K562 (cell line): ENCODE results near the gene STEAP2. TPM values are rescaled to one million over a fixed set of nuclear protein-coding genes. Genes with fewer than 3 reads are reported as not detected.
A peak's percentile ranks its signal among the peaks of the same experiment; 100 is the strongest.

Experiments
- ATAC-seq: fragments of 200-7000 bp; cut with Tn5 transposase; 3 replicates; pipeline ENCODE4 v1.9.1; 2020; ENCODE audit warnings: moderate library complexity
- BruUV-seq: library from RNA; stranded (reverse); fragments of 400-500 nt; replicated peaks from 2 replicates; lab custom pipeline; 2021; lab: Mats Ljungman, UMichigan
- CTCF ChIA-PET: fragments of 300-600 bp; formaldehyde crosslinking; extraction: SDS; loops from one replicate; lab custom pipeline; 2021; ENCODE audit warnings: low intra/inter-chr PET ratio; lab: Yijun Ruan, JAX
- POLR2A ChIA-PET: fragments of 300-600, 350-650 bp; sonication (Branson Sonifier 250); formaldehyde crosslinking; extraction: SDS; loops from one replicate; lab custom pipeline; 2021; ENCODE audit warnings: antibody characterized with exemption, inconsistent platforms; lab: Yijun Ruan, JAX
- DNase-seq, 4 experiments: peaks; one replicate each; pipeline versions ENCODE4 v3.0.0 to v3.0.0-alpha.2; 2011 to 2018; ENCODE audit warnings: low spot score in 3 of 4, mixed read lengths in 3 of 4; ENCODE audit errors: extremely low read depth in 1 of 4
- FAIRE-seq: peaks from 2 replicates; lab custom pipeline; 2011; peaks lifted over from hg19 to GRCh38; lab: Jason Lieb, UNC
- H2AFZ ChIP-seq: 2 replicates; pipeline ENCODE4 v1.6.0; 2011; ENCODE audit warnings: low read depth, low read length, control low read depth, inconsistent platforms
- H3K27ac ChIP-seq: fragments of 200-600 bp; 3 replicates; pipeline ENCODE4 v1.8.0; 2011; ENCODE audit warnings: low read depth, mild to moderate bottlenecking, control low read depth, inconsistent platforms, low read length, moderate library complexity, mixed read lengths; ENCODE audit errors: extremely low read depth
- H3K27me3 ChIP-seq, 2 experiments: fragments of 300-600 bp in 1 of 2; 2 replicates in 1 of 2; 3 replicates in 1 of 2; pipeline versions ENCODE4 v1.6.0 to v1.8.0; 2011; ENCODE audit warnings: inconsistent platforms in 2 of 2, low read length in 2 of 2, mild to moderate bottlenecking in 1 of 2, mixed read lengths in 1 of 2, moderate library complexity in 1 of 2; ENCODE audit not compliant: control insufficient read depth in 2 of 2, insufficient read depth in 2 of 2
- H3K36me3 ChIP-seq: fragments of 300-600 bp; 3 replicates; pipeline ENCODE4 v1.8.0; 2011; ENCODE audit warnings: mild to moderate bottlenecking, low read length, inconsistent platforms; ENCODE audit not compliant: control insufficient read depth, insufficient read depth
- H3K4me1 ChIP-seq, 2 experiments: fragments of 200-600 bp in 1 of 2; replicated peaks in 1 of 2; 2 replicates in 1 of 2; 3 replicates in 1 of 2; pipeline versions ENCODE4 v1.5.1 to v1.8.0; 2011; ENCODE audit warnings: inconsistent platforms in 2 of 2, low read length in 2 of 2, mild to moderate bottlenecking in 1 of 2, mixed read lengths in 1 of 2, moderate library complexity in 1 of 2; ENCODE audit not compliant: control insufficient read depth in 2 of 2, insufficient read depth in 2 of 2
- H3K4me2 ChIP-seq: 2 replicates; pipeline ENCODE4 v1.6.1; 2011; ENCODE audit warnings: low read length, control low read depth, inconsistent platforms, mixed read lengths; ENCODE audit not compliant: insufficient read depth
- H3K4me3 ChIP-seq: fragments of 200-600 bp; sonication (generic), shearing (Covaris generic); 2 replicates; pipeline ENCODE4 v1.5.1; 2016; ENCODE audit warnings: control low read depth, inconsistent platforms
- H3K79me2 ChIP-seq: fragments of 200-600 bp; 3 replicates; pipeline ENCODE4 v1.8.0; 2011; ENCODE audit warnings: low read length, inconsistent platforms; ENCODE audit not compliant: control insufficient read depth, insufficient read depth
- H3K9ac ChIP-seq, 2 experiments: 2 replicates each; pipeline versions ENCODE4 v1.6.0 to v1.6.1; 2011; ENCODE audit warnings: low read depth in 2 of 2, low read length in 2 of 2, control low read depth in 1 of 2, inconsistent platforms in 1 of 2, mild to moderate bottlenecking in 1 of 2, mixed read lengths in 1 of 2; ENCODE audit not compliant: insufficient read depth in 1 of 2
- H3K9me1 ChIP-seq: one replicate; pipeline ENCODE4 v1.6.0; 2011; ENCODE audit warnings: inconsistent platforms, mild to moderate bottlenecking, low read length, moderate library complexity; ENCODE audit not compliant: control insufficient read depth, insufficient read depth
- H3K9me3 ChIP-seq: replicated peaks from 2 replicates; pipeline ENCODE4 v1.5.1; 2011; ENCODE audit warnings: low read depth, low read length, inconsistent platforms; ENCODE audit not compliant: control insufficient read depth, insufficient read depth
- H4K20me1 ChIP-seq: replicated peaks from 2 replicates; pipeline ENCODE4 v1.6.1; 2011; ENCODE audit warnings: low read length, inconsistent platforms, mixed read lengths; ENCODE audit not compliant: control insufficient read depth, insufficient read depth
- CBX3 ChIP-seq, 2 experiments: IDR thresholded peaks; 1 replicate in 1 of 2; 2 replicates in 1 of 2; pipeline ENCODE4 v1.6.1; 2012; ENCODE audit warnings: inconsistent platforms in 2 of 2, low read length in 2 of 2, borderline replicate concordance in 1 of 2, control low read depth in 1 of 2
- CBX5 ChIP-seq: IDR thresholded peaks from 2 replicates; pipeline ENCODE4 v1.6.1; 2014; ENCODE audit warnings: low read depth, borderline replicate concordance
- E2F3 ChIP-seq: fragments of 250-450 bp; sonication (Bioruptor Pico); IDR thresholded peaks from 2 replicates; pipeline ENCODE4 v1.4.0; 2020; ENCODE audit warnings: mild to moderate bottlenecking
- ESRRB ChIP-seq: fragments of 250-450 bp; sonication (Bioruptor Pico); IDR thresholded peaks from 2 replicates; pipeline ENCODE4 v1.5.0; 2020; ENCODE audit warnings: mild to moderate bottlenecking, moderate library complexity, borderline replicate concordance
- FOXJ2 ChIP-seq: fragments of 200-800 bp; sonication (Bioruptor generic); IDR thresholded peaks from 2 replicates; pipeline ENCODE4 v1.6.1; 2016; ENCODE audit warnings: missing genetic modification characterization, missing compliant biosample characterization
- FOXK2 ChIP-seq, 2 experiments: fragments of 450-650 bp; IDR thresholded peaks in 1 of 2; conservative IDR thresholded peaks in 1 of 2; 2 replicates each; pipeline ENCODE4 v1.6.1; 2016; ENCODE audit warnings: low read depth in 2 of 2, mild to moderate bottlenecking in 1 of 2
- NKRF ChIP-seq: fragments of 450-650 bp; IDR thresholded peaks from 2 replicates; pipeline ENCODE4 v1.6.1; 2016; ENCODE audit warnings: borderline replicate concordance
- PYGO2 ChIP-seq: fragments of 450-650 bp; IDR thresholded peaks from 2 replicates; pipeline ENCODE4 v1.6.1; 2016; ENCODE audit warnings: mild to moderate bottlenecking, missing genetic modification characterization, moderate library complexity, missing compliant biosample characterization
- RBM15 ChIP-seq: fragments of 200-400 bp; formaldehyde crosslinking; IDR thresholded peaks from 2 replicates; pipeline ENCODE4 v1.6.1; 2018; ENCODE audit warnings: mild to moderate bottlenecking, low read length, moderate library complexity; ENCODE audit not compliant: insufficient read depth
- SMARCC2 ChIP-seq: fragments of 450-650 bp; IDR thresholded peaks from 2 replicates; pipeline ENCODE4 v1.6.1; 2017; ENCODE audit warnings: antibody characterized with exemption, moderate library complexity, mild to moderate bottlenecking, low read depth
- ZC3H8 ChIP-seq: fragments of 450-650 bp; IDR thresholded peaks from 2 replicates; pipeline ENCODE4 v1.6.1; 2017
- ZNF253 ChIP-seq: fragments of 250-450 bp; sonication (Bioruptor Pico); conservative IDR thresholded peaks from 2 replicates; pipeline ENCODE4 v1.6.1; 2021; ENCODE audit warnings: mild to moderate bottlenecking
- ZNF609 ChIP-seq: sonication (generic); formaldehyde crosslinking; IDR thresholded peaks from 2 replicates; pipeline ENCODE4 v1.8.1; 2023; ENCODE audit warnings: missing genetic modification reagents, mild to moderate bottlenecking, borderline replicate concordance
- WGBS: fragments of 100-300 bp; shearing (Covaris generic); methylation state at CpG from one replicate; pipeline ENCODE4 v1.1.6; 2016; ENCODE audit warnings: low coverage, mixed read lengths; ENCODE audit not compliant: insufficient coverage; ENCODE audit errors: missing lambda C conversion rate; 5-methylcytosine and 5-hydroxymethylcytosine counted together
- in situ Hi-C: fragments of 300-500 bp; cut with MboI; formaldehyde crosslinking; loops from 4 replicates; pipeline ENCODE4 v1.15.0; 2018; ENCODE audit warnings: inconsistent platforms, mixed read lengths
- intact Hi-C: fragments of 100-400 bp; cut with micrococcal nuclease; formaldehyde crosslinking; loops from 2 replicates; pipeline ENCODE4 v1.14.2; 2022
- polyA plus RNA-seq, 8 experiments: library from polyadenylated mRNA; depleted of rRNA in 4 of 8; stranded (reverse) in 5 of 8; unstranded in 3 of 8; fragments of >200 nt; fragmentation: Nextera tagmentation in 2 of 8; fragmentation: Illumina TruSeq in 1 of 8; extraction: Ambion mirVana in 2 of 8; extraction: Trizol in 1 of 8; gene quantifications; 2 replicates each; pipeline versions ENCODE4 v1.2.1 to v1.2.3, GENCODE V29; 2011 to 2014; ENCODE audit warnings: inconsistent platforms in 1 of 8, missing spikeins in 1 of 8
- total RNA-seq, 7 experiments: library from RNA; depleted of rRNA in 6 of 7; stranded (reverse); fragments of >200 nt in 6 of 7; fragmentation: Illumina TruSeq in 2 of 7; extraction: Trizol in 2 of 7; gene quantifications; 2 replicates each; pipeline versions ENCODE4 v1.2.1 to v1.2.3, GENCODE V29; 2011 to 2021; ENCODE audit warnings: low replicate concordance in 1 of 7

Gene STEAP2
- total and polyA plus RNA-seq, 9 of the 15 experiments (the other 6 are each of a cell fraction or from before 2014, with no cell fraction given): 0.02 to 0.03 TPM; not detected in 7

- H3K9ac ChIP-seq: no peak overlapping the region
- in situ Hi-C loops (no loop called here), intact Hi-C loops (no loop called here)
- 10% methylated on average over 1 of the region's 1 CpG for WGBS
- DNase-seq (no peak), FAIRE-seq (no peak), ATAC-seq (no peak)
- H2AFZ ChIP-seq: no peak overlapping the region
- H3K27me3 ChIP-seq: no peaks in the 10 kb centered on the region
- no peaks in the 10 kb centered on the region for H3K9me1 ChIP-seq
- no peaks in the 10 kb centered on the region for H3K36me3 ChIP-seq
- H3K27ac ChIP-seq: no peak overlapping the region
- no peaks in the 10 kb centered on the region for H3K79me2 ChIP-seq
- BruUV-seq: no TSS peak
- TF ChIP-seq ZC3H8 (no peak), RBM15 (no peak), CBX5 (peak; percentile 70; the same call in 1 of the 2 replicates), E2F3 (no peak), SMARCC2 (no peak), FOXJ2 (tag) (no peak), NKRF (no peak), FOXK2 (conservative IDR thresholded peaks at IDR 0.05 in 1 of 2, IDR thresholded peaks at IDR 0.05 in 1 of 2; ENCODE audit: low read depth in 2 of 2) (no peak), PYGO2 (tag) (no peak), CBX3 (IDR thresholded peaks at IDR 0.05; ENCODE audit: borderline replicate concordance in 1 of 2, low read length in 2 of 2) (0 out of 3 replicates have a peak, but pooled peaks of 1 of the 2 experiments have one; percentile 37), ESRRB (no peak), ZNF609 (CRISPR knock-in tag) (no peak), ZNF253 (CRISPR knock-in tag) (no peak)
- ChIA-PET CTCF (no interaction called here), POLR2A (interaction anchor here (0.7 to 1.0 kb wide), 2 partner anchors 10 to 92 kb away, joined by 3 to 4 read pairs; no protein-coding TSS in a partner anchor)
- no peaks in the 10 kb centered on the region for H3K4me1 ChIP-seq
- no peak overlapping the region for H3K4me3 ChIP-seq
- no peak overlapping the region for H3K4me2 ChIP-seq
- no peaks in the 10 kb centered on the region for H3K9me3 ChIP-seq
- H4K20me1 ChIP-seq: no peaks in the 10 kb centered on the region
Measured at GRCh38 chr7:90176195-90176594, 35.3 kb upstream of the STEAP2 start.
